SK-N-MC (cell line): ENCODE results near the gene OR8H3.

Experiments used
- EZH2 ChIP-seq: fragments of 200-600 bp; sonication (generic); IDR thresholded peaks from one replicate; pipeline ENCODE4 v1.6.1; 2017; ENCODE audit warnings: antibody characterized with exemption
- FOXP2 ChIP-seq: optimal IDR thresholded peaks from 2 replicates; pipeline ENCODE3; 2011; ENCODE audit warnings: mild to moderate bottlenecking, moderate library complexity; ENCODE audit not compliant: insufficient read depth; ENCODE audit errors: extremely low read length, control extremely low read depth
- POLR2AphosphoS5 ChIP-seq: IDR thresholded peaks from 2 replicates; pipeline ENCODE4 v1.6.1; 2012; ENCODE audit warnings: mild to moderate bottlenecking, low read depth, low read length, borderline replicate concordance

DNA sequence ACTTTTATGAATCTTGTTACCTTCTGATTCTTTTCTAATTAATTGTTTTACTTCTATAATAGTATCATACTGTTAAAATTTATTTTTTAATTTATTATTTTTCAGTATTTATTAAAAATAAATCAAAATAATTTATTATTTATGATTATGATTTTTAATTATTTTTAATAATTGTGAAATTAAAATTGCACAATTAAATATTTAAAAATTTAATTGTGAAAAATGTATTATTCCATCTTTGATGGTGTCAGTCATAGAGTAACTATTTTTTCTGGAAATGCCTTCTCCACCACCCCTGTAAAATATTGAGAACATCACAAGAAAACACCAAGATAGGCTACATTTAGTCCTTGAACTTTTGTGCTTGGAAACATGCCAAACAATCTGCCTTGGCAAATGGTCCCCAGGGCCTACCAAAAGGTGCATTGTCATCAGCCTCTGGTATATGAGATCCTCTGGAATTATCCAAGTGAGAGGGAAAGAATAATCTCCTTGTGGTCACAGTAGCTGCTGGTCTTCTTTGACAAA lies 18.9 kb upstream of the OR8H3 start, which contains the start of gene OR8H2:
- TF ChIP-seq POLR2AphosphoS5 (no peak), EZH2 (no peak), FOXP2 (no peak)
